UCSD-AML1 (cell line): Measurements from ENCODE around the gene ADISSP.
"Not testable (repeated sequence)": the region's sequence is repeated elsewhere in the genome, so short reads cannot be mapped to it uniquely, and the experiment has no call there.

Source experiments
- DNase-seq: peaks from one replicate; lab custom pipeline; 2025; ENCODE audit not compliant: unreplicated experiment; lab: John Stamatoyannopoulos, UW

The ADISSP gene

DNA sequence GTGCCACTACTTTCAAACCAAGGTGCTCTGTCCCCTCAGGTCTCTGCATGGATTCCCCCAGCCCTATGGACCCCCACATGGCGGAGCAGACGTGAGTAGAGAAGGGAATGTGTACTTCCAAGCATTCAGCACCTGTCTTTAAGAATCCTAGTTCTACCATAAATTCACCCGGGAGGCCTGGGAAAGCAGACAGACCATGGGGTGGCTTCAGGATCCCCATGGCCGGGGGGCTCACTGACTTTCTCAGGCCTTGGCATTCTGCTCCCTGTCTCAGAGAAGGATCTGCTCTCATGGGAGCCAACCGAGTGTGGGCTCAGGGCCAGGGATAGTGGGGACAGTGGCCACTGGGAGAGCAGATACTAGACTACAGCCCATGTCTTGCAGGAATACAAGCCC, 30.8 kb upstream of the ADISSP start:
- no peak for DNase-seq

DNA sequence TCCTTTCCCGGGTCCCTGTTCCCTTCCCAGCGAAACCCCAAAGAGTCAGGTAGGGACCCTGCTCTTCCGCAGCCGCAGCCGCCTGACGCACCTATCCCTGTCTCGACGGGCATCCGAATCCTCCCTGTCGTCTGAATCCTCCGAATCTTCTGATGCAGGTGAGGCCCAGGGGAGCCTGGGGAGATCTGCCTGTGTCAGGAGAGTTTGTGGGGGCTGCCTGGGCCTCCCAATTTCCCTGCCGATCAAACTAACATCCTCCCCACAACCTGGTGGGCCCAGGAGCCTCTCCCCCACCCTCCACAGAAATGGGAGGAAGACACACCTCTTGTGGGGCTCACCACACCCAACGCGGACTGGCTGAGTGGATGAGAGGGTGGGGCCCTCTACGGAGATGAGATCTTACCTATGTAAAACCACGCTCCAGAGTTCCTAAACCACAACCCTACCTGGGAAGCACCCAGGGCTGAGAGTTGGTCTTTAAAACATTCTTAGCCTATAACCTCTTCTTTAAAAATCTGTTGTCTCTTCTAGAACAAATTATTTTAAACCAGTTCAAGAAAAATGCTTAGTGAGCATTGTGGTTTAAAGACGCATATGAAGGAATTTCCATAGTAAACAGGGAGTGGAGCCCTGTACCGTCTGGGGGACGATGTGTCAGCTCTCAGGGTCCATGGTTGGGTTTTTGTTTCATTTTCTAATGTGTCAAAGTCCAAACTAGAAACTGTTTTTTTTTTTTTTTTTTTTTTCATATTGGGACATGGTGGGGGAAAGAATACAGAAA, 30.2 kb upstream of the ADISSP start:
- no peak for DNase-seq

DNA sequence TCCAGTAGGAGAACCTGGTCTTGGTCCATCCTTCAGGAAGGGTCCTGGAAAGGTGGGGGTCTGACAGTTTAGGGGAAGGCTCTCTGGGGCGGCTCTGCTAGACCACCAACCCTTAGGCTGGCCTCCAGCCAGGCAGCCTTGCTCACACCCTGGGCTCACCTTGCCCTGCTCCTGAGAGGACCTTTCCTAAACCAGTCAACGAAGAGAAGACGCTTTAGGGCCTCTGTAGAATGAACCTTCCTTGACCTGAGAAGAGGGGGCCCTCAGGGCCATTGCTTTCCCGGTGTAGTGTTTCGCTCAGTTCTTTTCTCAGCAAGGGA, 29.6 kb upstream of the ADISSP start:
- no peak for DNase-seq

DNA sequence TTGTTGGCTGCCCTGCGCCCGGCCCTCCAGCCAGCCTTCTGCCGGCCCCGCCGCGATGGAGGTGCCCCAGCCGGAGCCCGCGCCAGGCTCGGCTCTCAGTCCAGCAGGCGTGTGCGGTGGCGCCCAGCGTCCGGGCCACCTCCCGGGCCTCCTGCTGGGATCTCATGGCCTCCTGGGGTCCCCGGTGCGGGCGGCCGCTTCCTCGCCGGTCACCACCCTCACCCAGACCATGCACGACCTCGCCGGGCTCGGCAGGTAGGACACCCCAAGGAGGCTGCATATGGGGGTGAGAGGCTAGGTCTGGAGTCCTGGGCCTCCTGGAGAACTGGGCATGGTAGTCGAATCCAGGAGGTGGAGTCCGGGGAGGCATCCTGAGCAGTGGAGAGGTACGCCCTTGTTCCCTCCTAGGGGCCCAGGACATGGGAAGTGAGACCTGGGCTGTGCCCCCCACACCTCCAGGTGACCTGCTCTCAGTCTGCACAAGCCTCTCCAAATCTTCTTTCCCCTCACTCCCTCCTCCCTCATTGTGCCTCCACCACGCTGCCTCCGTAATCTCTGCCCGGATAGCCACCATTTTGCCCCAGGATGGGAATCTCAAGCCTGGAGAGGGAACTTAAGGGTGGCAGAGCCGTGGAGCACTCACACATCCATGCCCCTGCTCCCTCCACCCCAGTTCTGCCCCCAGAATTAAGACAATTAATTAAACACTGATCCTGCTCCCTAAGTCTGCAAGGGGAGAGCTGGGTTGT, 29.1 kb upstream of the ADISSP start:
- DNase-seq, result no peak

DNA sequence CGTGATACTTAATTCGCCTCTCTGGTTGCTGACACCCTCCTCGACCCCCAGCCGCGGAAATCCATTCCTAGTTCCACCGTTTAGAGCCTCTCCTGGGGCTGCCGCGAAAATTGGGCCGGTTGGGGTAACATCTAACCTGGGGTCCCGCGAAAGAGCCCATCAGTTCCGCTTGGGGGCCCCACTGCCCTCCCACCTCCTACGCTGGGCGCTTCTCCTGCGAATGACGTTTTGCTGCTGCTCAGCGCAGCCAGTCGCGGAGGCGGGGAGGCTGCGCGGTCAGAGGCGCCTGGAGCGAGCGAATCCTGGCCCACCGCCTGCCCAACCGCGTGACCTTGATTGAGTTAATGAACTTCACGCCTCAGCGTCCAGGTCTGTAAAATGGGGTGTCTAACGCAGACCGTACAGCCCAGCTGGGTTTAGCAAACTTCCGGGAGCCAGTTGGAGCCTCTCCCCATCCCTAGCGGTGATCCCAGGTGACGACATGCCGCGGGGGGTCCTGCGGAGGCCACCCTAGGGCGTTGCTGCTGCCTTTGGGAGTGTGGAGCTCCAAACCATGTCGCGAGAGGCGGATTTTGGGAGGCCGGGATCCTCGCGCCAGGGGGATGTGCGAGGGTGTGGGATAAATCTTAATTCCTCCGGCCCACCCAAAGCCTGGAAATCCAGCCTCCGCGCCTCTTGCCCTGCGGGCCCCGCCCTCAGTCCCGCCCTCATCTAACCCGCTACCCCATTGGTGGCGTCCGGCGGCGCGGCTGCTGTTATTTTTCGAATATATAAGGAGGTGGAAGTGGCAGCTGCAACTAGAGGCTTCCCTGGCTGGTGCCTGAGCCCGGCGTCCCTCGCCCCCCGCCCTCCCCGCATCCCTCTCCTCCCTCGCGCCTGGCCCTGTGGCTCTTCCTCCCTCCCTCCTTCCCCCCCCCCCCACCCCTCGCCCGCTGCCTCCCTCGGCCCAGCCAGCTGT, 28.2 kb upstream of the ADISSP start, which contains the start of gene CDC25B:
TSS of gene CDC25B (plus strand) at position 800 of the 958 bp plus-strand sequence. CDS start 222 bp downstream, outside the sequence.
- peak; percentile 82 for DNase-seq

DNA sequence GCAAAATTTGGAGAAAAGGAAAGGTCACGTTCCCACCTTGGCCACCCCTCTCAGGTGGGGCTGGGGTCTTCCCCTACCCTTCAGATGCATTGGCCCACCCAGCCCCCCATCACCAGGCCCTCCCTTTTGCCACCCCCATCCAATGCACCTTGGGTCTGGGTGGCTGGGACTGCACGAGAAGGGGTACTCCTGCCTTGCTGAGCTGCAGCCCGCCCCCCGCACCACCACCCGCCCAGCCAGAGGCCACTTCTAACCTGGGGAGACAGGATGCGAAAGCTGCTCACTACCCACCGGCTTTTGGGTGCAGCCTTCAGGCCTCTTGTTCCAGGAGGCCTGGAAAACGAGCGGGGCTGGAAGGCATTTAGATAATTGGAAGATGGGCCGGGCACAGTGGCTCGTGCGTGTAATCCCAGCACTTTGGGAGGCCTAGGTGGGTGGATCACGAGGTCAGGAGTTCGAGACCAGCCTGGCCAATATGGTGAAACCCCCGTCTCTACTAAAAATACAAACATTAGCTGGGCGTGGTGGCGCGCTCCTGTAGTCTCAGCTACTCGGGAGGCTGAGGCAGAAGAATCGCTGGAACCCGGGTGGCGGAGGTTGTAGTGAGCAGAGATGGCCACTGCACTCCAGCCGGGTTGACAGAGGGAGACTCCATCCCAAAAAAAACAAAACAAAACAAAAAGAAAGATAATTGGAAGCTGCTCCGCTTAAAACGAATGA, 27.3 kb upstream of the ADISSP start:
- no peak for DNase-seq

DNA sequence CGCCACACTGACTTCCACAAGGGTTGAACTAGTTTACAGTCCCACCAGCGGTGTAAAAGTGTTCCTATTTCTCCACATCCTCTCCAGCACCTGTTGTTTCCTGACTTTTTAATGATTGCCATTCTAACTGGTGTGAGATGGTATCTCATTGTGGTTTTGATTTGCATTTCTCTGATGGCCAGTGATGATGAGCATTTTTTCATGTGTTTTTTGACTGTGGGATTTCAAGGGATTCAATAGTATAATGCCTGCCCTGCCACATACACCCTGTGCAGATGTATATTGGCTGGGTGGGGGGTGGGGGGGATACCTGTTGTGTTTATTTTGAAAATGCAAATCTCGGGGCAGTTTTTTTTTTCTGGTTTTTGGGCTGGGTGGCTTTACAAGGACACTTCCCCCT, 26.6 kb upstream of the ADISSP start:
- DNase-seq, result not testable (repeated sequence)

DNA sequence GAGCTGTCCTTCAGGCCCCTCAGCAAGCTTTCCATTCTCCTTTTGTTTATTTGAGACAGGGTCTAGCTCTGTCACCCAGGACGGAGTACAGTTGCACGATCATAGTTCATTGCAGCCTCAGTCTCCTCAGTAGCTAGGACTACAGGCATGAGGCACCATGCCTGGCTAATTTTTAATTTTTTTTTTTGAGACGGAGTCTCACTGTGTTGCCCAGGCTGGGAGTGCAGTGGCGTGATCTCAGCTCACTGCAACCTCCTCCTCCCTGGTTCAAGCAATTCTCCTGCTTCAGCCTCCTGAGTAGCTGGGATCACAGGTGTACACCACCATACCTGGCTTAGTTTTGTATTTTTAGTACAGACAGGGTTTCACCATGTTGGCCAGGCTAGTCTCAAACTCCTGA, 21.6 kb upstream of the ADISSP start:
- not testable (repeated sequence) for DNase-seq

DNA sequence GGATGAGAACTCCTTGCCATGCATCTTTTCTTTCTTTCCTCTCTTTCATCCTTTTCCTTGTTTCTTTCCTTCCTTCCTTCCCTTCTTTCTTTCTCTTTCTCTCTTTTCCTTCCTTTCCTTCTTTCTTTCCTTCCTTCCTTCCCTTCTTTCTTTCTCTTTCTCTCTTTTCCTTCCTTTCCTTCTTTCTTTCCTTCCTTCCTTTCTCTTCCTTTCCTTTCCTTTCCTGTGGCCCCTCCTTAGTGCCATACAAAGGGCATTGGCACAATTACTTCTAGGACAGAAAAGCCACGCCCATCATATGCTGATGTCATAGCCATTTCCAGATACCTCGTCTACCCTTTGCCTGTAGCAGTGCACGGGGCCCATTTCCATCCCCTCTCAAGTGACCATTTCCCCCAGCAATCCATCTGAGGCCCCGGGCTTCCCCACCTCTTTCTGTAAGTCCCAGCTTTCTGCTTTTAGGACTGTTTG, 21.2 kb upstream of the ADISSP start:
- no peak for DNase-seq

DNA sequence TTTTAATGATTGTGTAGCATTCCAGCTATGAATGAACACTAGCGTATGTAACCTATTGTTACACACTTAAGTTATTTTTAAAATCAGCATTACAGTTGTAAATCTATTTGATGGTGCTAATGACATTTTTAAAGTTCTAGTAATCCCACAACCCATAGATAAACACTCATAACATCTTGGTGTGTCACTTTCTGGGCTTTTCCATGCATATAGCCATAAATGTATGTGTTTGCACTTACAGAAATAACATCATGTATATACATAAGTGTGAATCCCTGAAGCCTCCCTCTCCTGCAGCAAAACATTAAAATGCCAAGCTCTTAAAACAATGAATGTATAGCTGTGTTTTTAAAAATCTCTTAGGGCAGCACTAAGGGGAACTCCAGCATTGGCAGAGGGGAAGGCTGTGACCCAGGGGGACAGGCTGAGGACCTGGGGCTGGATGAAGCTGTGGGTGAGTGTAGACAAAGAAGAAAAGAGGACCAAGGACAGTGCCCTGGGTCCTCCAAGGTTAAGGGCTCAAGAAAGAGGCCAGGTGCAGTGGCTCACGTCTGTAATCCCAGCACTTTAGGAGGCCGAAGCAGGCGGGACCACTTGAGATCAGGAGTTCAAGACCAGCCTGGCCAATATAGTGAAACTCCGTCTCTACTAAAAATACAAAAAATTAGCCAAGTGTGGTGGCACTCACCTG, 19.9 kb upstream of the ADISSP start:
- DNase-seq, result no peak

DNA sequence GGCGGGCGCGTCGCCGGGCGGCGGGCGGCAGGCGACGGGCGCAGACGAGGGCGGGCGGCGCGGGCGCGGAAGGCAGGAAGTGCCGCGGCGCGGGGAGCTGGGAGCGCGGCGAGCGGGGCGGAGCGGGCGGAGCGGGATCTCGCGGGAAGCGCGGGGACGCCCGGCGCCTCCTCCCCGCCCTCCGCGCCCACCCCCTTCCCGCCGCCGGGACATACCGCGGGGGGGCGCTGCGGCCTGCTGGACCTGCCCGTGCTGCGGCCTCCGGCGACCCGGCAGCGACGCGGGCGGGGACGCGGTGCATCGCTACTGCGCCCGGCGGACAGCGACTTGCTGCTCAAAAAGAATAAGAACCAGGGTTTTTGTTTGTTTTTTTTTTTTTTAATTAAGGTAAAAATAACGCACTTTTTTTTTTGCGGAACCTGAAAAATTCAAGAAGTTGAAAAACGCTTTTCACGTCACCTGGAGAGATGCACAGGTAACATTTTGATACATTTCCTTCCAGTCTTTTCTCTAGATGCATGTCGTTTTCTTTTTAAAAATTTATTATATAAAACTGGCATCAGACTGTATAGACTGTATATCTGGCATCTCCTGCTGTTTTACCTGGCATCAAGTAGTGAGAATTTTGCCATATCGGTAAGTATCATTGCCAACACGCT, 19.2 kb upstream of the ADISSP start, which contains the start of gene CENPB:
TSS of gene CENPB (minus strand) at position 76 of the 659 bp plus-strand sequence. CDS start 257 bp downstream, outside the sequence.
- DNase-seq, result peak; percentile 91

DNA sequence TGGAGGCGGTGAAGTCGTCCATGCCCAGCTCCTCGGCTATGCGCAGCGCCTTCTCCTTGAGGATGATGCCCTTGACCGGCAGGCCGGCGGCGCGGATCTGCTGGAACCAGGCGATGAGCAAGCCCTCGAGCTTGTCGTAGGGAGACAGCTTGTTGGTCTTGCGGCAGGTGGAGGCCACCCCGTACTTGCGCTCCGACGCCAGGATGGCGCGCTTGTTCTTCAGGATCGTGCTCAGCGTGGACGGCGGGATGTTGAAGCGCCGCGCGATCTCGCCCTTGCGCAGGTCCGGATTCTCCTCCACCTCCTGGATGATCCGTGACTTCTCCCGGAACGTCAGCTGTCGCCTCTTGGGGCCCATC, 18.6 kb upstream of the ADISSP start:
- no peak for DNase-seq

DNA sequence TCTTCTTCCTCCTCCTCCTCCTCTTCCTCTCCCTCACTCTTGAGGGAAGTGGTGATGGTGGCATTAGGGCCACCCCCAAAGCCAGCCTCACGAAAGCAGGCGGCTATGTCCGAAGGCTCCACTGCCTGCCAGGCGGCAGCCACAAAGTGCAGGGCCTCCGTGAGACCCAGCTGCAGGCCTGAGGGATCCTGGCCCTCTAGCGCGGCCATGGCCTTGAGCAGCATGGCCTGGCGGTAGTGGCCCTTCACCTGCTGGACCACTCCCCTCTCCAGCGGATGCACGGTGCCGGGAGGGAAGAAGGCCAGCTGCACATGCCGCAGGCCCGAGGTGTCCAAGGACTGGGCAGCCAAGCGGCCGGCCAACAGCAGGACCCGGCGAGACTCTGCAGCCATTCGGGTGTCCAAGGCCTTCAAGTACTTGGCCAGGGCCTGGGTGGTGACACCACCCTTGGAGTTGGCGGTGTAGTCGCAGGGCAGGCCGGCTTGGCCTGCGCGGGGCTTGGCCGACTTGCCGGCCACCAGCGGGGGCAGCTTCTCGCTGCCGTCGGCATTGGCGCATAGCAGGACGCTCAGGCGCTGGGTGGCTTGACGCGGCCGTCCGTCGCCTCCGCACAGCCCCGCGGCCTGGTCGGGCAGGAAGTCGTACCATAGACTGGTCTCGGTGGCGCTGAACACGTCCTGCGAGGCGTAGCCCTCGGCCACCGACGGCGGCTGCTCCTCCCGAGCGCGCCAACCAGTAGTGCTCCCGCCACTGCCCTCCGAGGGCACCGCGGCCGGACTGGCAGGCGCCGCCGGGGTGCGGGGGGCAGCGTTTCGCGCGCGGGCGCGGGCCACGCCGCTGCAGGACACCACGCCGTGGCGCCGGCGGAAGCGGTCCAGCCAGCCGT, 17.9 kb upstream of the ADISSP start:
- no peak for DNase-seq

DNA sequence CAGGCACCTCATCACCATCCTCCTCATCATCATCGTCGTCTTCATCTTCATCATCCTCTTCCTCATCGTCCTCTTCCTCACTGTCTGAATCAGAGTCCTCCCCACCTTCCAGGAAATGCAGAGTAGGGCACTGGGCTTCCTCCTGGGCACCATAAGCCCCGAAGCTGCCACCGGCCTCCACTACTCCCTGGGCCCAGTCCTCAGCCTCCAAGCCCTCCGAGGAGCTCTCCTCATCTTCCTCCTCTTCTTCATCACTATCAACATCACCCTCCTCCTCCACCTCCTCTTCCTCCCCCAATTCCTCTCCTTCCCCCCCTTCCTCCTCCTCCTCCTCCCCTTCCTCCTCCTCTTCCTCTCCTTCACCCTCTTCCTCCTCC, 17.3 kb upstream of the ADISSP start:
- DNase-seq, result no peak

DNA sequence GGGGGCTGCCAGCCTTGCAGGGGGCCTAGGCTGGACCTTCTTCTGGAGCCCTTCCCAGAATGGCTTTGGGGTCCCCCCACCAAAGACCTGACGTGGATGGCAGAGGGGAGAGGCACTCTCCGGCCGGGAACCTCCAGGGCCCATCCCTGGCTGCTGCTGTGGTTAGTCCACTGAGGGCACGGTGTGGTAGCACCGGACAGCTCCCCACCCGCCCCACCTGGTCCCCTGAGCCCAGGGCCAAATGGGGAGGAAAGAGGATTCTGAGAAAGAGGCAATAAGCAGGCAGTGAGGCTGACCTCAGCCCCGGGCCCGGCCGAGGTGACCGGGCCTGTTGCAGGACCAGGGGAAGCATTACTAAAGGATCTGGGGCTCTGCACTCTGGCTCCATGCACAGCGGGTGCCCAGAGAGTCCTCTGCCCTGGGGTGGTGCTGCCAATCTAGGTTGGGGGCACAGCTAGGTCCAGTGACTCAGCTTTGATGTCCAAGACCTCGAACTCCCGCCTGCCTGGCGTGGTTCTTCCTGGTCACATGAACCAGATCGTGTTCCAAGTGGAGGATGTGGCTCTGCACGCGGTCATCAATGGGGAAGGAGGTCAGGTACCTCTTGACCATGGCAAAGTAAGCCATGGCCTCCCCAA, 16.8 kb upstream of the ADISSP start:
- DNase-seq, result no peak

DNA sequence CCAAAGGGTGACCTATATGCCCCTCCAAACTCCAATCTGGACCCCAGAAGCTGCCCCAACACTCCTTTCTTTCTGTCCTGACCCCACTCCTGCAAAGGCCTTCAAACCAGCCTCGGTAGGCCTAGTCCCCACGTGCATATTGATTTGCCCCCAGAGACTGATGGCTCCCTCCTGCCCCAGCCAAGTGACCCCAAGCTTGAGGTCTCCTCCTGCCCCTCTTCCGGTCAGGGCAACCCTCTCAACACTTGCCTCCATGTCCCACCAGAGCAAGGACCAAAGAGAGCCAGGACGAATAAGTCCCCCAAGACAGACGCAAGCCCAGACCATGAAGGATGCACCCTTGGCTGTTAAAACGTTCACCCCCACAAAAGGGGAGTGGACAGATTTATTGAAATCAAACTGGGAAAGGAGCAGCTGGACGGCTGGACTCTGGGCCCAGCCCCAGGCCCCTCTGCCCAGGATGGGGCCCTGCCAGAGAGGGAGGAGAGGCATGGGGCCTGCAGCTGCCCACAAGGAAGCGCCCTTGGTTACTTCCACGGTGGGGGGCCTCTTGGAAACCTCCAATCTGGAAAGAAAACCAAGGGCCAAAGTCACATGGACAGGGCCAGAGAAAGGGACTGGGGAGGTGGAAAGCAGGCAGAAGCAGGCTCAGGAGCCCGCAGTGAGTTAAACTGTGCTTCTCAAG, 16.1 kb upstream of the ADISSP start:
- DNase-seq, result no peak

DNA sequence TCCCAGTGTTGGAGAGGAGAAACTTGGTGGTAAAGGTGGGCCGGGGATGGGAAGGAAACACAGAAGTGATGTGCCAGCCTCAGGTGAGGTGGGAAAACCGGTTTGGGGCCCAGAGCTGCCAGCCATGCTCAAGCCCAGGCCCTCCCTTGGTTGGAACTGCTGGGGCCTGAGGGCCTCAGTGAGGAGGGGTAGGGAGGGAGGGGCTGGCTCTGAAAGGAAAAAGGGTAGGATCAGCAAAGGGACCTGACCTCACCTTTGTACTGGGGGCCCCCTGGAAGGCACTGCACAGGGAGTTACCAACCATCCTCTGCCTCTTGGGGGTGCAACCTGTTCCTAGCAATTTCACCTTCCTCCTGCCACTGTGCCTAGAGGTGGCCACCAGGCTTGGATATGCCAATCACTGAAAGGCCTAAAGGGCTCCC, 15.5 kb upstream of the ADISSP start:
- DNase-seq, result no peak
